ENCODE data around the gene SPINK8.

SPINK8 gene

DNA sequence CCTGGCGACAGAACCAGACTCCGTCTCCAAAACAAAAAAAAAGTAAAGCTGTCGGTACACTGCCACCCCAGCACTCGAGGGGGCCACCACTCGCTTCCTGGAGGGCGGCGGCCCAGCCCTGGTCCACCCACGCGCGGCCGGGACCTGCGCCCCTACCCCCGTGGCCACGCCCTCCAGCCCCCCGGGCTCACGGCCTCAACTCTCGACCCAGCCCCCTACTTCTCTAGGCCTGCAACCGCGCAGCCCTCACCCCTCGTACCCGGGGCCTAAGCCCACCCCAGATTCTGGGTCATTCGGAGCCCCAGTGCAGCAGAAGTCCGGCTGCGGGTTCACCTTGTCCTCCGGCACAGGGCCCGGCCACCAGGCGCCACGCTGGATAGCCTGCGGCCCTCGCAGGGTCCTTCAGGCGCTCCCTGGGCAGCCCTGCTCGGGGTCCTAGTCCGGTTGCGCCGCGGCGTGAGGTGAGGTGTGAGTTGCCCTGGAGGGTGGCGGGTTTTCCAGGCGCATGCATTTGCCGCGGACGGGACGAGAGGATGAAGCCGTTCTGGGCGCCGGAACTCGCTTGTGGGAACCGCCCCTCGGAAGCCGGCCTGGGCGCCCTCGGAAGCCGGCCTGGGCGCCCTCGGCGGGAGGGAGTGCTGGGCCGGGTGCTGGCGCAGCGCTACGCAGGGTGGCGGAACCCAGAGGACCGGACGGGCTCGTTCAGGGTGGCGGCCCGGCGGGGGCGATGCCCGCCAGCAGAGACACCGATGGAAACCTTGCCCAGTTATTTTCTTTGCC lies 32.3 kb downstream of the SPINK8 start, which contains the start of gene NME6:
NME6 (minus strand) TSS at position 348 of the 780 bp plus-strand sequence.
- Histone ChIP-seq H3K9me3 (ENCODE audit: control insufficient read depth in 2 of 2, low read length in 2 of 2) (no peaks in the 10 kb centered on the region), H3K9ac (ENCODE audit: low read depth in 1 of 2, low read length in 2 of 2) (peak within 1 kb of the TSS; percentile 94 to 97), H3K4me1 (ENCODE audit: control insufficient read depth in 2 of 2, insufficient read depth in 2 of 2, low read length in 2 of 2) (peaks cover 9 to 12% of the 10 kb centered on the region in 2 donors), H3K36me3 (ENCODE audit: control insufficient read depth in 2 of 2, insufficient read depth in 2 of 2, low read length in 2 of 2) (peaks cover 11 to 20% of the 10 kb centered on the region in 2 donors), H3K27ac (ENCODE audit: low read depth in 2 of 2, low read length in 2 of 2) (peak within 1 kb of the TSS; percentile 97 to 98), H3K4me3 (ENCODE audit: low read length in 2 of 2) (peak within 1 kb of the TSS; percentile 80 to 93), H3K27me3 (ENCODE audit: control insufficient read depth in 2 of 2, insufficient read depth in 2 of 2, low read length in 2 of 2) (no peaks in the 10 kb centered on the region)

DNA sequence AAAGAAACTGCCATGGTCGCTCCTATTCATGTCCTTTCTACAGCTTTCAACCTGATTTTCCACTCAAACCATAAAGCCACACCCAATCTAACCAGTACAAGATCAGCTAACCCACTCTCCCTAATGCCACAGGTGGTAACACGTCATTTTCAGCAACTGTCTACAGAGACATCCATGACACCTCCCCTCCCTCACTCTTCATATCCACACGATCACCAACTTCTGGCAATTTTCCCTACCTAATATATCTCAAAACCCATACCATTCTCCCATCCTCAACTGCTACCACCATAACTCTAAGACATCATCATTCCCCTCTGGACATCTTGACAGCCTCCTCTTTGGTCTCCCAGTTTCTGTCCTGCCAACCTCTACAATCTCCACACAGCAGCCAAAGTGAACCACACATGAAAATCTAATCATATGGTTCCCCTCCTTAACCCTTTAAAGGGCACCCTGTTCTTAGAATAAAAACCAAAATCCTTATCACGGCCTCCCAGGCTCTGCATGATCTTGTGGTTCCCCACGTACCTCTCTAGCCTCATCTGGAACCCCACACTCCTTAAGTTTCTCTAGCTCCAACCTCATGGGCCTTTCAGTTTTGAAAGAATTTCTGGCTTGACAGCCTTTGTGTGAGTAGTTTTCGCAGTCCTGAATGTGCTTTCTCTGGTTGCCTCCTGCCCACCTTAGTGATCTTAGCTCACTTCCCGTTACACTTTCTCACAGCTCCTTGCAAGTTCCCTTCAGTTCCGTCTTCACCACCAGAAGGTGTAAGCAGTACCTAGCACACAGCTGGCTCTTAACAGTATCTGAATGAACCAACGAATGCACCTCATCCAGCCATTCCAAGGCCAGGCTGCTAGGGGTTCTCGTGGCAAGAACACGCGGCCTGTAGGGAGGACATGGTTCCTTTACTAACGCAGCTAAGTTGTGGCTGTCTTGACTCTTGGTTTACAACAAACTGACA lies 33.4 kb downstream of the SPINK8 start:
- Histone ChIP-seq H3K9ac (ENCODE audit: low read depth in 1 of 2, low read length in 2 of 2) (peak overlapping the region; percentile 94 to 97), H3K27ac (ENCODE audit: low read depth in 2 of 2, low read length in 2 of 2) (peak overlapping the region; percentile 97 to 98), H3K9me3 (ENCODE audit: control insufficient read depth in 2 of 2, low read length in 2 of 2) (no peaks in the 10 kb centered on the region), H3K4me1 (ENCODE audit: control insufficient read depth in 2 of 2, insufficient read depth in 2 of 2, low read length in 2 of 2) (peaks cover 9 to 12% of the 10 kb centered on the region in 2 donors), H3K4me3 (ENCODE audit: low read length in 2 of 2) (peak overlapping the region; percentile 80 to 93), H3K36me3 (ENCODE audit: control insufficient read depth in 2 of 2, insufficient read depth in 2 of 2, low read length in 2 of 2) (peaks cover 15 to 28% of the 10 kb centered on the region in 2 donors), H3K27me3 (ENCODE audit: control insufficient read depth in 2 of 2, insufficient read depth in 2 of 2, low read length in 2 of 2) (no peaks in the 10 kb centered on the region)

DNA sequence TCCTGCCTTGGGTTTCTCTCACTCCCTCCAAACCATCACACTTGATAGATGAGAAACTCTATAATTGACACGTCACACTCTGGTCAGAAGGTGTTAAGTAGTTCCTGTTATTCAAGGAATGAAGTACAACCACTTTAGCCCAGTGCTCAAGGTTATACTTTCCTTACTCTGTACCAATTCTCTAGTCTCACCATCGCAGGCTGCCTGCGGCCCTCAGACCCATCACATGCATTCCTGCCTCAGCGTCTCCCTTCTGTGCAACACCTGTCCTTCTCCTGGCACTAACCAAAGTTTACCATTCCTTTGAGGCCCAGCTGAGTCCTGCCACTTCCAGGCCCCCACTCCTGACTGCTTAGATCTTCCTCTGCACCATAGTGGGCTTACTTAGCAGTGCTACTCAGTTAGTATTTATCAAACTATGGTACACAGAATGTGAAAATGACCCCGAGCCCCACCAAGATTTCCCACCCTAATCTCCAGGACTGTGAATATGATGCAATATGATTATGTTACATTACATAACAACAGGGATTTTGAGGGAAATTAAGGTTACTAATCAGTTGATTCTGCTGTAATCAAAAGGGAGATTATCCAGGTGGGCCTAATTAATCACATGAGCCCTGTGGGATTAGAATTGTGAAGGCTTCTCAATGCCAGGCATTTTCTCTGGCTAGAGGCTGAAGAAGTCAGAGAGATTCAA lies 36.2 kb downstream of the SPINK8 start:
- Histone ChIP-seq H3K36me3 (ENCODE audit: control insufficient read depth in 2 of 2, insufficient read depth in 2 of 2, low read length in 2 of 2) (peaks cover 30 to 50% of the 10 kb centered on the region in 2 donors), H3K9me3 (ENCODE audit: control insufficient read depth in 2 of 2, low read length in 2 of 2) (no peaks in the 10 kb centered on the region), H3K9ac (ENCODE audit: low read depth in 1 of 2, low read length in 2 of 2) (no peak overlapping the region), H3K27ac (ENCODE audit: low read depth in 2 of 2, low read length in 2 of 2) (no peak overlapping the region), H3K27me3 (ENCODE audit: control insufficient read depth in 2 of 2, insufficient read depth in 2 of 2, low read length in 2 of 2) (no peaks in the 10 kb centered on the region), H3K4me1 (ENCODE audit: control insufficient read depth in 2 of 2, insufficient read depth in 2 of 2, low read length in 2 of 2) (peaks cover 6 to 12% of the 10 kb centered on the region in 2 donors), H3K4me3 (ENCODE audit: low read length in 2 of 2) (no peak overlapping the region)

DNA sequence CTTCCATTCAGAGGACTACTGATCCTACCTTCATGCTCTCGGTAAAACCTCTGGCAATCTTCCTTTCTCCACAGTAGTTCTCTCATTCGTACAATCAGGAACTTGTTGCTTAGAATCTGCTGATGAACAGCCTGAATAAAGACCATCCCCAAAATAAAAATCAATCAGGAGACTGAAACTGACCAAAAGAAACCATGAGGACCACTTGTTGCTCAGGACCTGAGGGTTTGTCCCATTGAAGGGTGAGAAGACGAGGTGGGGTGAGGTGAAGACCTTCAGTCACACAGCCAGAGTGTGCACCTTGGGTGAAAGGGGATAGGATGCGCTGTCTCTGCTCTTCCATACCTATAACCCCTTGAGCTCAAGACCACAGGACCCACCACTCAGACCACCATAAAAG lies 36.8 kb downstream of the SPINK8 start:
- H3K36me3 ChIP-seq (ENCODE audit: control insufficient read depth in 2 of 2, insufficient read depth in 2 of 2, low read length in 2 of 2), result peaks cover 30 to 53% of the 10 kb centered on the region in 2 donors
- peaks cover under 1 to 9% of the 10 kb centered on the region in 2 donors for H3K4me1 ChIP-seq (ENCODE audit: control insufficient read depth in 2 of 2, insufficient read depth in 2 of 2, low read length in 2 of 2)
- no peak overlapping the region for H3K4me3 ChIP-seq (ENCODE audit: low read length in 2 of 2)
- no peak overlapping the region for H3K9ac ChIP-seq (ENCODE audit: low read depth in 1 of 2, low read length in 2 of 2)
- H3K27ac ChIP-seq (ENCODE audit: low read depth in 2 of 2, low read length in 2 of 2), result no peak overlapping the region
- no peaks in the 10 kb centered on the region for H3K9me3 ChIP-seq (ENCODE audit: control insufficient read depth in 2 of 2, low read length in 2 of 2)
- no peaks in the 10 kb centered on the region for H3K27me3 ChIP-seq (ENCODE audit: control insufficient read depth in 2 of 2, insufficient read depth in 2 of 2, low read length in 2 of 2)

DNA sequence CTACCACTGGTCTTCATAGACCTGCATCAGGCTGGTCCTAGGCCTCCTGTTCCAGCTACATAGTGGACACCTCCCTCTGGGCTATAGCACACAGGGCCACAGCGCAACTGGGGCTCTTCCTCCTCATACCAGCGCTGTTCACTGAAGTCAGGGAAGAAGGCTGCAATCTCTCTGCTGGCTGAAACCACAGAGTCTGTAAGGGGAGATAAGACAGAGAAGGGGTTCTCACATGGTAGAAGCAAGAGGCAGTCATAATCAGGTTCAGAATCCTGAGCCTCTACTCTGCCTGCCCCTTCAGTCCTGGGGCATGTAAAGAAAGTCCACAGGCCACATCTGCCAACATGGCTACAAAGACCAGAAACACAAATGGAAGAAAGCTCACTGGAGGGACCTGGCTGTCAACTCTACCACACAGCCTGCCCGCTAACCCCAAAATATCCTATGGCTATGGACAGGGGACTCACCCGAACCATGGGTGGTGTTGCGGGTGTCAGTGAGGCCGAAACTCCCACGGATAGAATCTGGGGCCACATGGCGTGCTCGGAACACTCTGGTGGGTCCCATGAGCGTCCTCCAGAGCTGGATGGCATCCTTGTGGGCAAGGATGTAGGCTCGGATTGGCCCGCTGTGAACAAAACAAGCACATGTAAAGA lies 38.7 kb downstream of the SPINK8 start:
- peaks cover 30 to 57% of the 10 kb centered on the region in 2 donors for H3K36me3 ChIP-seq (ENCODE audit: control insufficient read depth in 2 of 2, insufficient read depth in 2 of 2, low read length in 2 of 2)
- H3K9ac ChIP-seq (ENCODE audit: low read depth in 1 of 2, low read length in 2 of 2), result no peak overlapping the region
- H3K4me3 ChIP-seq (ENCODE audit: low read length in 2 of 2), result no peak overlapping the region
- no peaks in the 10 kb centered on the region for H3K9me3 ChIP-seq (ENCODE audit: control insufficient read depth in 2 of 2, low read length in 2 of 2)
- no peaks in the 10 kb centered on the region for H3K4me1 ChIP-seq (ENCODE audit: control insufficient read depth in 2 of 2, insufficient read depth in 2 of 2, low read length in 2 of 2)
- no peaks in the 10 kb centered on the region for H3K27me3 ChIP-seq (ENCODE audit: control insufficient read depth in 2 of 2, insufficient read depth in 2 of 2, low read length in 2 of 2)
- H3K27ac ChIP-seq (ENCODE audit: low read depth in 2 of 2, low read length in 2 of 2), result no peak overlapping the region

DNA sequence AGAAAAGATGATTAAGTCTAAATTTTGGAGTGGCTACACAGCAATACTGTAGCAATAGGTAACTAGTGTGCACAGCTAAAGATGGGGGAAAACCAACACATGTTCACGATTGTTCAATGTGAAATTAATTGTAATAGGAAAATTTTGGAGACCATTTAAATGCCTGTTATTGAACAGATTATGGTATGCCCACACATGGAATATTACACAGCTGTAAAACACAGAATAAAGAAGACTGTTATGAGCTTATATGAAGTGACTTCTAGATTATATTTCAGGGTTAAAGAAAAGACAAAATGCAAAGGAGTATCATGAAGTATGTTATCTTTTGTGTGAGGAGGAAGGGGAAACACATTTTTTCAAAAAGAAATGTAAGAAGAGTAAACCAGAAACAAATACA lies 43.8 kb downstream of the SPINK8 start:
- Histone ChIP-seq H3K9ac (ENCODE audit: low read depth in 1 of 2, low read length in 2 of 2) (no peak overlapping the region), H3K9me3 (ENCODE audit: control insufficient read depth in 2 of 2, low read length in 2 of 2) (no peaks in the 10 kb centered on the region), H3K27ac (ENCODE audit: low read depth in 2 of 2, low read length in 2 of 2) (no peak overlapping the region), H3K36me3 (ENCODE audit: control insufficient read depth in 2 of 2, insufficient read depth in 2 of 2, low read length in 2 of 2) (peaks cover 11 to 25% of the 10 kb centered on the region in 2 donors), H3K4me3 (ENCODE audit: low read length in 2 of 2) (no peak overlapping the region), H3K27me3 (ENCODE audit: control insufficient read depth in 2 of 2, insufficient read depth in 2 of 2, low read length in 2 of 2) (no peaks in the 10 kb centered on the region), H3K4me1 (ENCODE audit: control insufficient read depth in 2 of 2, insufficient read depth in 2 of 2, low read length in 2 of 2) (no peaks in the 10 kb centered on the region)

DNA sequence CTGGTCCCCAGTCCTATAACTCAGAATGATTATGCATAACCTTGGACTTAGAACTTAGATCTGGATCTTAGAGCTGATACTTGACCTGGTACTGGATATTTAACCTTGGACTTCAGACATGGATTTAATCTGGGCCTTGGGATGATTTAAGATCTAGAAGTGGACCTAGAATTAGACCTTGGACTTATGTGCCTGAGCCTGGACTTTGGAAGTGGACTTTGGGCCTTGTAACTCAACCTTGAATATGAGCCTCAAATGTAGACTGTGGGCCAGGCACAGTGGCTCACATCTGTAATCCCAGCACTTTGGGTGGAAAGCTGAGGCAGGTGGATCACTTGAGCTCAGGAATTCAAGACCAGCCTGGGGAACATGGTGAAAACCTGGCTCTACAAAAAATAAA lies 46.4 kb downstream of the SPINK8 start:
- no peak overlapping the region for H3K9ac ChIP-seq (ENCODE audit: low read depth in 1 of 2, low read length in 2 of 2)
- H3K9me3 ChIP-seq (ENCODE audit: control insufficient read depth in 2 of 2, low read length in 2 of 2), result no peaks in the 10 kb centered on the region
- no peak overlapping the region for H3K4me3 ChIP-seq (ENCODE audit: low read length in 2 of 2)
- no peaks in the 10 kb centered on the region for H3K4me1 ChIP-seq (ENCODE audit: control insufficient read depth in 2 of 2, insufficient read depth in 2 of 2, low read length in 2 of 2)
- H3K36me3 ChIP-seq (ENCODE audit: control insufficient read depth in 2 of 2, insufficient read depth in 2 of 2, low read length in 2 of 2), result peaks cover 0 to 5% of the 10 kb centered on the region in 2 donors
- no peaks in the 10 kb centered on the region for H3K27me3 ChIP-seq (ENCODE audit: control insufficient read depth in 2 of 2, insufficient read depth in 2 of 2, low read length in 2 of 2)
- H3K27ac ChIP-seq (ENCODE audit: low read depth in 2 of 2, low read length in 2 of 2), result no peak overlapping the region

DNA sequence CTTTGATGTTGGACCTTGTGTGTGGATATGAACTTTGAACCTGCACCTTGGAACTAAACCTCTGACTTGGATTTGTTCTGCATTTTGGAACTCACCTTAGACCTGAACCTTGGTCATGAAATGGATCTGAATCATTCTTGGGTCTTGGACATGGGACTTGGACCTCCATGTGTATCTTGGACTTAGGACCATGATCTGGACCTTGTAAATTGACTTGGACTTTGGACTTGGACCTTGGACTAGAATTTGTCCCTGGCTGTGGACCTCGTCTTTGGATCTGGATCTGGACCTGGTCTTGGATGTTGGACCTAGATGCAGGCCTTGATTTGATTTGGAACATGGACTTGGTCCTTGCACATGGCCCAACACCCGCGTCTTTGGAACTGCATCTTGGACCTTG lies 47.2 kb downstream of the SPINK8 start:
- Histone ChIP-seq H3K36me3 (ENCODE audit: control insufficient read depth in 2 of 2, insufficient read depth in 2 of 2, low read length in 2 of 2) (peaks cover 0 to under 1% of the 10 kb centered on the region in 2 donors), H3K27ac (ENCODE audit: low read depth in 2 of 2, low read length in 2 of 2) (no peak overlapping the region), H3K9me3 (ENCODE audit: control insufficient read depth in 2 of 2, low read length in 2 of 2) (no peaks in the 10 kb centered on the region), H3K9ac (ENCODE audit: low read depth in 1 of 2, low read length in 2 of 2) (no peak overlapping the region), H3K4me1 (ENCODE audit: control insufficient read depth in 2 of 2, insufficient read depth in 2 of 2, low read length in 2 of 2) (no peaks in the 10 kb centered on the region), H3K4me3 (ENCODE audit: low read length in 2 of 2) (no peak overlapping the region), H3K27me3 (ENCODE audit: control insufficient read depth in 2 of 2, insufficient read depth in 2 of 2, low read length in 2 of 2) (no peaks in the 10 kb centered on the region)

DNA sequence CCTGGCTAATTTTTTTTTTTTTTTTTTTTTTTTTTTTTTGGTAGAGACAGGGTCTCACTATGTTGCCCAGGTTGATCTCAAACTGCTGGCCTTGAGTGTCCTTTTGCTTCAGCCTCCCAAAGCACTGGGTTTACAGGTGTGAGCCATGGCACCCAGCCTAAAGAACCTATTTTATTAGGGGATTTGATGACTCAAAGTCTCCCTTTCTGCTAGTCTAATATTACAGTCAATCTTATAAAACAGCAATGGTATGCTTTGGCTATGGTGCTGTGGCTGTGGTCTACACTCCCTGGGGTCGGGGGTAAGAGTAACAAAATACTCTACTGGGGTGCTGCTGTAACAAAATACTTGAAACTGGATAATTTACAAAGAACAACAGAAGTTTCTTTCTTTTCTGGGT lies 47.8 kb downstream of the SPINK8 start:
- Histone ChIP-seq H3K36me3 (ENCODE audit: control insufficient read depth in 2 of 2, insufficient read depth in 2 of 2, low read length in 2 of 2) (no peaks in the 10 kb centered on the region), H3K9ac (ENCODE audit: low read depth in 1 of 2, low read length in 2 of 2) (no peak overlapping the region), H3K4me1 (ENCODE audit: control insufficient read depth in 2 of 2, insufficient read depth in 2 of 2, low read length in 2 of 2) (no peaks in the 10 kb centered on the region), H3K27ac (ENCODE audit: low read depth in 2 of 2, low read length in 2 of 2) (no peak overlapping the region), H3K4me3 (ENCODE audit: low read length in 2 of 2) (no peak overlapping the region), H3K9me3 (ENCODE audit: control insufficient read depth in 2 of 2, low read length in 2 of 2) (no peaks in the 10 kb centered on the region), H3K27me3 (ENCODE audit: control insufficient read depth in 2 of 2, insufficient read depth in 2 of 2, low read length in 2 of 2) (no peaks in the 10 kb centered on the region)
